Activated CD4-positive, alpha-beta T cell treated with anti-CD3 and anti-CD28 coated beads, Interleukin-2, amount 50 U/mL, for 1 hour (primary cell): Measurements from ENCODE around the gene GALNT5.
"Not testable (repeated sequence)": the region's sequence is repeated elsewhere in the genome, so short reads cannot be mapped to it uniquely, and the experiment has no call there.

Experiments
- DNase-seq: peaks from one replicate; pipeline ENCODE4 v3.0.0-alpha.2; 2020

GALNT5 gene

DNA sequence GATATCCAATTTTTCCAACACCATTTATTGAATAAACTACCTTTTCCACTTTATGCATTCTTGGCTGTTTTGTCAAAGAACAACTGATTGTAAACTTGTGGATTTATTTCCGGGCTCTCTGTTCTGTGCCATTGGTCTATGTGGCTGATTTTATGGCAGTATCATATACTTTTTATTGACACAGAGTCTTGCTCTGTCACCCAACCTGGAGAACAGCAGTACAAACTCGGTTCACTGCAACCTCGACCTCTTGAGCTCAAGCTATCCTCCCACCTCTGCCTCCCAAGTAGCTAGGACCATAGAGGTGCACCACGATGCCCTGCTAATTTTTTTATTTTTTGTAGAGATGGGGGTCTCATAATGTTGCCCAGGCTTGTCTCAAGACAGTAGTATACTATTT lies 6.7 kb upstream of the GALNT5 start:
- no peak for DNase-seq

DNA sequence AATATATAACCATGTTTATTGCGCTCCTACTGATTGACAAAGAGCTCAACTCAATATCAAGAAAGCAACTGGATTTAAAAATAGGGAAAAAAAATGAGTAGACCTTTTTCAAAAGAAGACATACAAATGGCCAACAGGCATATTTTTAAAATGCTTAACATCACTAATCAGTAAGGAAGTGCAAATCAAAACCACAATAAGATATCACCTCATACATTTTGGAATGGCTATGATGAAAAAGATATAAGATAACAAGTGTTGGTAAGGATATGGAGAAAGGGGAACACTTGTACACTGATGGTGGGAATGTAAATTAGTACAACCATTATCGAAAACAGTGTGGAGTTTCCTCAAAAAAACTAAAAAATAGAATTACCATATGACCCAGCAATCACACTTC lies 5.6 kb upstream of the GALNT5 start:
- no peak for DNase-seq

DNA sequence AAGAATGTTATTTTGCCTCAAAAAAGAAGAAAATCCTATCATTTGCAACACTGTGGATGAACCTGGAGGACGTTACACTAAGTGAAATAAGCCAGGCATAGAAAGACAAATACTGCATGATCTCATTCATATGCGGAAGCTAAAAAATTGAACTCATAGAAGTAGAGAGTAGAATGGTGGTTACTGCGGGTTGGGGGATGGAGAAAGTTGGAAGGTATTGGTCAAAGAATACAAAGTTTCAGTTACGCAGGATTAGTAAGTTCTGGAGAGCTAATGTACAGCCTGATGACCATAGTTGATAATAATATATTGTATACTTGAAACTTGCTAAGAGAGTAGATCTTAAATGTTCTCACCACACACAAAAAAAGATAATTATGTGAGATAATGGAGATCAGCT lies 5.0 kb upstream of the GALNT5 start:
- DNase-seq: no peak

DNA sequence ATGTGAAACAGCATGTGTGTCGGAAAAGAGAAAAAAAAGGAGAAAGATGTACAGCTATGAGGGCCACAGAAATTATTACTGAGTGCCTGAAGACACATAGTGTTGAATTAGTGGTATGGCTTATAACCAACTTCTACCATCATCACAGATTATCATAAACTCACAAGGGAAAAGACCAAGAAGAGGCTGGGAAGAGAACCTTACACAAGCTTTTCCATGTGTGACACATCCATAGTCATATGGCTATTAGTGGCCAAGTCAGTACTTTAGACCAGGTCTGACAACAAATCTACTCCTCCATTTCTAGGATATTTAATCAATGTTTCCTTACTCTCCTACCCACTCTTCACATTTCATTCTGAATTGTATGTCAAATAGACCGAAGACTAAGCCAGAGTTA lies 3.5 kb upstream of the GALNT5 start:
- no peak for DNase-seq

DNA sequence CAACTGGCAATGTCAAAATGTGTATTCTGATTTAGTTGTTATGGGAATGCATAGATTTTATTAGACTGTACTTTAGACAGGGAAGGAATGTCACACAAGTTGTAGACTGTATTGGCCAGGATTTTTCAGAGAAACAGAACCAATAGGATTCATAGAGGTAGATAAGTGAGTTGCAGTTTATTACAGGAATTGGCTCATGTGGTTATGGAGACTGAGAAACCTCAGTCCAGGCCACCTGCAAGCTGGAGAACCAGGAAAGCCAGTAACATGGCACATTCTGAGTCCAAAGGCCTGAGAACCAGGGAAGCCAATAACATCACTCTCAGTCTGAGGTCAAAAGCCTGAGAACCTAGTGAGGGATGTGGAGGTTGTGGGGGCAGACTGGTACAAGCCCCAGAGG lies 1.8 kb upstream of the GALNT5 start:
- no peak for DNase-seq

DNA sequence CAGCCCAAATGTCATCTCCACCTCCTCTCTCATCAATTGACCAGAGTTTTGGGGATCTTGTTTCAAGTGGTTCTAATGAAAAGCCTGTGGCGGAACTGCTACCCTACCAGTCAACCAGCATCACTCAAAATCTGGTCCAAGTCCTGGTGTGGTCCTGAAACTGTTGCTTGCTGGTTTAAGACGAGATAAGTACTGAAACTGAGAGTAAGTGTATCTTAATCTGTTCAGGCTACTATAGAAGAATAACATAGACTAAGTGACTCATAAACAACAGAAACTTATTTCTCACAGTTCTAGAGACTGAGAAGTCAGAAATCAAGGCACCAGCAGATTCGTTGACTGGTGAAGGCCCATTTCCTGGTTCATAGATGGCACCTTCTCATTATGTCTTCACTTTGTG lies 879 bp upstream of the GALNT5 start:
- no peak for DNase-seq

DNA sequence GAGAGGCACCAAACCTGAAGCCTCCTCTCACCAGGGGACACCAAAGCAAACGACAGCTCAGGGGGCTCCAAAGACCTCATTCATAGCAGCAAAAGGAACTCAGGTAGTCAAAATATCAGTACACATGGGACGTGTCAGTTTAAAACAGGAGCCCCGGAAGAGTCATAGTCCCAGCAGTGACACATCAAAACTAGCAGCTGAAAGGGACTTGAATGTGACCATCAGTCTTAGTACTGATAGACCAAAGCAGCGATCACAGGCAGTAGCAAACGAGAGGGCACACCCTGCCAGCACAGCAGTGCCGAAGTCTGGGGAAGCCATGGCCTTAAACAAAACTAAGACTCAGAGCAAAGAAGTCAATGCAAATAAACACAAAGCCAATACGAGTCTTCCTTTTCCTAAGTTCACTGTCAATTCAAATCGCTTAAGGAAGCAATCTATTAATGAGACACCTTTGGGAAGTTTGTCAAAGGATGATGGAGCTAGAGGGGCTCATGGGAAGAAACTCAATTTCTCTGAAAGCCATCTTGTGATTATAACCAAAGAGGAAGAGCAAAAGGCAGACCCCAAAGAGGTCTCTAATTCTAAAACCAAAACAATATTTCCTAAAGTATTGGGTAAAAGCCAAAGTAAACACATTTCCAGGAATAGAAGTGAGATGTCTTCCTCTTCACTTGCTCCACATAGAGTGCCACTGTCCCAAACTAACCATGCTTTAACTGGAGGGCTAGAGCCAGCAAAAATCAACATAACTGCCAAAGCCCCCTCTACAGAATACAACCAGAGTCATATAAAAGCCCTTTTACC lies 1.2 kb downstream of the GALNT5 start:
- no peak for DNase-seq

DNA sequence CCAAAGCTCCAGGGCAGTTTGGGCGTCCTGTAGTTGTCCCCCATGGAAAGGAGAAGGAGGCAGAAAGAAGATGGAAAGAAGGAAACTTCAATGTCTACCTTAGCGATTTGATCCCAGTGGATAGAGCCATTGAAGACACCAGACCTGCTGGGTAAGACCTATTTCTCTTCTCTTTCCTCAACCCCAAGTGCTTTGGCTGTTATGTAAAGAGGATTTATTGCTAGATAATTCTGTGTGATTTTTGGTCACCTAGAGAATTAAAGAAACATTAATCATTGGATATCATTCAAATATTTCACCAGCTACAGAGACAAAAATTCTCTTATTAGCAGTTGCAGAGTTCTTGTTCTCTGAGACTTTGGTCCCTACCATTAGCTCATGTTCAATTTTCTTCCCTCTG lies 1.9 kb downstream of the GALNT5 start:
- no peak for DNase-seq

DNA sequence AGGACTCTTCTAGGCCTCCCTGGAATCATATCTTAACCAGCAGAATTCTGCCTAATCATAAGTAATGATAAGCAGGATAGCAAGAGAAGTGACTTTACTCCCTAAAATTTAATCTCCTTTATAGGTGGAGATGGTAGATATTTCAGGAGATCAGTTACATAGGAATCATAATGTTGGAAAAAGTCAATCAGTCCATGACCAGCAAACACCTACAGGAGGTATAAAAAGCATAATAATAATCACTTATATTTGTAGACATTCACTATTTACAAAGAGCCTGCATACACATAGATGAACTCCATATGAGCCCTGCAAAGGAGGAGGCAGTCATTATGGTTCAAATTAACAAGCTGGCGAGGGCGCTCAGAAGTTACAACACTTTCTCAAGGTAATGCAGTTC lies 2.5 kb downstream of the GALNT5 start:
- DNase-seq: no peak

DNA sequence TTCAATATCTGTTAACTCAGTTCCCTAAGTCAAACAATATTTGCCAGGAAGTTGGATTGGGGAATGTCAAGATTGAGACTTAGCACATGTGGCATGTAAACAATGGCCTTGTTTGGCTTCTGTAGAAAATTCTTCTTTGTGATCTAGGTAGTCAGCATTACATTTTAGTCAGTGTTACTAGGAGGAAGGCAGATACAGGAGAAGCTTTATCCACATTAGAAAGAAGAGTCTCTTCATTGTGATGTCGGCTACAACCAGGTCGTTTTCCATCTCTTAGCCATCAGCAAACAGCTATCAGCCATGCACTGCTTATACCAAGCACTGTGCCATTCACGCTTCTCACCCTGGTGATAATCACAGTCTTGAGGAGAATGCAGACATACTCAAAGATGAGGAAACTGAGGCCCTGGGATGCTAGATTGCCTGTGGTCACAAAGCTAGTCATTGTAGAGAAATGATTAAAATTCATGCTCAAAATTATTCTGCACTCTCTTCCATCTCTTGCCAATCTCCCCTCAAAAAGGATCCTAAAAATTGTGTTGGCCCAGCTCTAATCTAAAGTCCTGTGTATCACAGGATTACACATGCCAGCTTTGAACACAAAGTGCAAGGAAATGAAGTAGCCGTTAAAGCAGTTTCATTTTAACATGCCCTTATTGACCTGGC lies 3.2 kb downstream of the GALNT5 start:
- no peak for DNase-seq

DNA sequence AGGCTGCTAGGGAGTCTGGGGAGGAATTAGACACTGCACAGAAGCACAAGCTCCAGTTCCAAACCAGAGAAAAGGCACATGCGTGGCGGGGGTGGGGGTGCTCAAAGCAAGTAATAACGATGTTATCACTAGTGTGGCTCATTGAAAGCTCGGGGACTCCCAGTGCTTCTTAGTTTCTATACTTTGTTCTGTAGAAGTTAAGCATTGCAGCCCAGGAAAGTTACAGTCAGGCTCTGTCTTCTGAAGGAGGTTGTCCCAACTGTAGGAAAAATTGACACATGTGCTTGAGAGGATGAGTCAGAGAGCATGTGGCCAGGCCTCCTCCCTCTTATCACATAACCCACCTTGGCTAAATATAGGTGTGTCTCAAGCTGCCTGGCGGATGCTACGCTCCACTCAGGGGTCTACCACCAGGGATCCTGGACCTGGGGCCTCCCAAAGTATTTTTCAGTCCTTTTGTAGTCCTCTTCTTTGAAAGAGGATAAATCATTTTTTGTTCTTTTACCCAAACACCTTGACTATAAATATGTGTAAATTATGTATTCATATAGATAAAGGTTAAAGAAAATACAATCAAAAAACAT lies 3.8 kb downstream of the GALNT5 start:
- DNase-seq: no peak

DNA sequence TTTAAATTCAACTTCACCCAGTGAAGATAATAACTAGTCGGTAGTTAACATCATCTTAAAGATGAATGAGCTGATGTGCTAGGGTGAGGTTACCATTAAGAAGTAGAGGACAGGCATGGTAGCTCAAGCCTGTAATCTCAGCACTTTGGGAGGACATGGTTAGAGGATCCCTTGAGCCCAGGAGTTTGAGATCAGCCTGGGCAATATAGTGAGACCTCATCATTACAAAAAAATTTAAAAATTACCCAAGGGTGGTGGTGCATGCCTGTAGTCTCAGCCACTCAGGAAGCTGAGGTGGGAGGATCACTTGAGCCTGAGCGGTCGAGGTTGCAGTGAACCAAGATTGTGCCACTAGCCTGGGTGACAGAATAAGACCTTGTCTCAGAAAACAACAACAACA lies 4.7 kb downstream of the GALNT5 start:
- no peak for DNase-seq

DNA sequence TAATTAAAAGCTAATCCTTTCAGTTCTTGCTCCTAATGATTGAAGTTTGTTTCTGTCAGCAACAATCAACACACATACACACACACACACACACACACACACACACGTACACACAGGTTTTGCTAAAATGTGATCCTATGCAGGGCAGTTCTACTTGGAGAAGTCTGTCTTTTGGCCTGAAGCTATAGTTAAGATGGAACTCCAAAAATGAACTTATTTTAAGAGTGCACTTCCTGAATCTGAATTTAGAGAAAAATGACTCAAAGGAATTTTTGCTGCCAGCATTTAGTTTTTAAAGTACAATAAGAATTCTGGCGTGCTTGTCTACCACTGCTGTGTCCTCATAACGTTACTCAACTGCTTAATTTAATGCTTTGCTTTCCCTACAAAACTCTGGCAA lies 6.6 kb downstream of the GALNT5 start:
- DNase-seq: no peak

DNA sequence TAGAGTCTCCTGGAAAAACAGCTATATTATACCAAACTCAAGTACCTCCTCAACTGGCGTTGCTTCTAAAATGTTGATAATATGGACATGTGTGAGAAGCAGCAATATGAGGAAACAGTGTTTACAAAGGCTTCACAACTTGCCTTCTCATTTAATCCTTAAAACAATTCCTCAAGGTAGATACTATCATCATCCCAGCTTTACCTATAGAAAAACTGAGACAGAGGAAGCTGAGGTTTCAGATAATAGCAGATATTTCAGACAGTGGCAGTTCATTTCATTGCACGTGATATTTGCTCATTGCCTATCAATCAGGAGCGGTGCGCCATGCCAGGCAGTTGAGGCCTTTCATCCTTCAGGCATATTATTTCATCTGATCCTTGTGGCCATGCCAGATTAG lies 8.3 kb downstream of the GALNT5 start:
- DNase-seq: no peak

DNA sequence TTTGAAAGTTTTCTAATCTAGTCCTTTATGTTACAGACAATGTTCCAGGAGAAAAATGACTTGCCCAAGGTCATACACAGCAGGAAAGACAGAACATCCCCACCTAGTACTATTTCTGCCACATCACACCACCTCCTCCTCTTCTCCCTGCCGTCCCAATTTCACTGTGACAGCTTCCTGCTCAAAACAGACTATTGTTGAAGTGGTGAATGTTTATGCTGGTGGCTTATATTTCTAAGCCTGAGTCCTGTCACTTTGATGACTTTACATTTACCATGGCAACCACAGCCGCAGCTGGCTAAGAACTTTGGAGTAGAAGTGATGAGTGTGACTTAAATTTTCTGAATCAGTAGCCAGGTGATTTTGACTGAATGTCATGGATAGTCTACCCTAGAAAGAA lies 10.0 kb downstream of the GALNT5 start:
- DNase-seq: no peak

DNA sequence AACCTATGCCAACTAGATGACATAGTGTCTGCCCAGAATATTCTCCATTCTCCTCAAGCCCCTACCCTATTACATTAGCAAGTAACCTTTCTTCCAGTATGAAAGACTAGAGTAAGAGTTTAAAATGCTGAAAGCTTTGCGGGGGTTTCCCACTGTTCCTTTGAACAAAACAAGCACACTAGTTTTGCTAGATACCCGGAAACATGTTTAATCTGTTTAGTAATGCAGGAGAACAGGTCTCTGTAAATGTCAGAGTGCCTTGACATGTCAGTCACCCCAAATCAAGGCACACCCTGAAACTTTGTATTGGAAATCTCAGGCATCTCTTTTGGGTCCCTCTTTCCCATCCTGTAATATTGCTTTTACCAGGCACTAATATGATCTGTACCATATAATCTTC lies 11.6 kb downstream of the GALNT5 start:
- DNase-seq: no peak

DNA sequence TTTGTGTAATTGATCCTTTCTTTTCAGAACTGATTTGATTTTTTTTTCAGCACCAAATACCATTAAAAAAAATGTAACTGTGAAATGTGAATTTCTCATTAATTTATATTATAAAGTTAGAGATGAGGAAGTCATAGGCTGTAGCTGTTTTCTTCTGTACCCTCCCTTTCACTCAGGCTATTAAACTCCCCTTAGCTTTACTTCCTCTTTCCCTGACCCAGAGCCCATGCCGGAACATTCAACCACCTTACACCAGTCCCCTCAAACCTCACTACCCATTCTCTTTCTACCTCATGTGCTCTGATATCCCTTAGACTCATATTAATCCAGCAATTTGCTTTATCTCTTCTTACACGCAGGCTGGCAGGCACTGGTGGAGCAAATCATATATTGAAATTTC lies 12.4 kb downstream of the GALNT5 start:
- DNase-seq: no peak

DNA sequence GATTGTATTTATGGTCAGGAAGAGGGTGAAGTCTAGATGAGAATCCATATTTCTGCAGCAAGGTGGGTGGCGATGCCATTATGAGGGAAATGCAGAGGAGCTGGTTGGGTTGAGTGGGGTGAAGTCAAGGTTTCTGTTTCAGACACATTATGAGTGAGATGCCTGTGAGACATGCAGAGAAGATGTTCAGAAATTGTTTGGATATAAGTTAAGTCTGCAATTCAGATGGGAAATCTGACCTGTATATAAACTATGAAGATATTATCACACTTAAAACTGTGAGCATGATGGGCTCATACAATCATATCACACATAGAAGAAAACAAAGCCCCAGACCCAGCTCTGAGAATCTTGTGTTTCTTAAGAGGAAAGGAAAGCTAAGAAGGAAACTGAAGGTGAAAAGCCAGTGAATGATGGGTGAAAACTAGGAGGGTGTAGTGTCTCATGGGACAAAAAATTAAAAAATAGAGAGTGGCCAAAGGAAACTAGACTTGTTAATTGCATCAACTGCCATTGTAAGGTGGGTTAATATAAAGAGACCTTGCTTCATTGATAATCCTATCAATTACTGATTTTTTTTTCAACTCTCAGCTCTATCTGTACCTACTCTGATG lies 14.2 kb downstream of the GALNT5 start:
- no peak for DNase-seq

DNA sequence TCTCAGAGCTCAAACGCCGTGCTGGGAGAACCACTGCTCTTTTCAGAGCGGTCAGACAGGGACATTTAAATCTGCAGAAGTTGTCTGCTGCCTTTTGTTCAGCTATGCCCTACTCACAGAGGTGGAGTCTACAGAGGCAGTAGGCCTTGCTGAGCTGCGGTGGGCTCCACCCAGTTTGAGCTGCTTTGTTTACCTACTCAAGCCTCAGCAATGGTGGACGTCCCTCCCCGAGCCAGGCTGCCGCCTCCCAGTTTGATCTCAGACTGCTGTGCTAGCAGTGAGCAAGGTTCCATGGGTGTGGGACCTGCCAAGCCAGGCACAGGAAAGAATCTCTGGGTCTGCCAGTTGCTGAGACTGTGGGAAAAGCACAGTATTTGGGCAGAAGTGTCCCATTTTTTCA lies 21.8 kb downstream of the GALNT5 start:
- not testable (repeated sequence) for DNase-seq

DNA sequence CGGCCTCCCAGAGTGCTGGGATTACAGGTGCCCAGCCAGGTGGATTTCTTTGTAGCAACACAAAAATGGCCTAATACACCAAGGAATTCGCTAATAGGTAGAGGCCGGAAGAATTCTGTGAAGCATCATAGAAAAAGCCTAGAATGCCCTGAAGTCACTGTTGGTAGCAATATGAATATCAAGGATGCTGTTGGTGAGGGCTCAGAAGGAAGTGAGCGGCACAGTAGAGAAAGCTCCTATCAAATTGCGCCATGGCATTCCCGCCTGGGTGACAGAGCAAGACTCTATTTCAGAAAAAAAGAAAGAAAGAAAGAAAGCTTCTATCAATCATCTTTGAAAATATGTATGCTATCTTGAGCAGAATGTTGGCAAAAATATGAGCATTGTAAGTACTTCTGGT lies 23.8 kb downstream of the GALNT5 start:
- no peak for DNase-seq

DNA sequence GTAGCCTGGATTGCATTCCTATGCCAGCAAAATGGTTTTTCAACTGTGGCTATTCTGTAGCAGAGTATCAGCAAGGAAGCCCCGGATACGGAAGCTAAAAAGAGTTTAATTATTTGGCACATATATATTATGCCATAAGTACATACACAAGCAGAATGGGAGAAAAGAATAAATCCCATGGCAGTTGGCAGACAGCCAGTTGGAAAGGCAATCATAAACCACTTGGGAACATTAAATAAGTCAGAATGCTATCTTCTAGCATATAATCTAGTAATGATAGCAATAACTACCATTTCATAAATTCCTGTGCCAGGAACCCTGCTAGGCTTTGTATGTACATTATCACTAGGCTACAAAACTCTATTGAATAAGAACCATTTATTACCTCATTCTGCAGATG lies 26.0 kb downstream of the GALNT5 start:
- DNase-seq: no peak

DNA sequence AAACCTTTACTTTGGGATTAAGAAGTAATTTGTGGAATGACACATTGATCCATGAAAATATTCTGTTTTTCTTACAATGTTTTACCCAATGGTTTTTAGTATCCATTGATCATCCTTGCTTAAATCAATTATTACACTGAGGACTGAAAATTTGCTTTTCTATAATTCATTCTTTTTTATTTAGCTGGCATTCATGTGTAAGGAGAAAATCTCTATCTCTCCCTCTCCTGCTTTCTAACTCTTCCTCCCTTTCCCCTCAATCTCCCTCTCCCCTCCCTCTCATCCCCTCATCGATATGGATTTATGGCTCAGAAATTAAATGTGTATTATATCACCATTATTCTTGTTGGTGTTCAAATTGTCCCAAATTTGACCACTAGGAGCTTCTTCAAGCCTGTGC lies 29.7 kb downstream of the GALNT5 start:
- no peak for DNase-seq

DNA sequence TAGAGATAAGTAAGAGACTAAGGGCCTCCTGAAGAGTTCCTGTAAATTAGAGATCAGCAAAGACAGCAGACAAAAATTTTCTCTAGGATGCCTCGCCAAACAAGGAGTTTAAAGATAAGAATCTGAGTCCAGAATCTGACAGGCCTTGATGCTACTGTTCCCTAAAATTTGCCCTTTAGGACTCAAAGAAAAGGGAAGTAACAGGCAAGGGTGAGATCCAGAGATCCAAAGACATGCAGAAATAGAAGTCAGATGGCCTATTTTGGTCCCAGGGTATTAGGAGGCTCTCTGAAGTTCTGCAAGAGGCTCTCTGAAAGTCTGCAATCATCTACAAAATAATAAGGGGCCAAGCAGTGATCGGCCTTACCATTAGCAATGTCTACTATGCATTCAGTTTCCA lies 33.0 kb downstream of the GALNT5 start:
- DNase-seq: no peak

DNA sequence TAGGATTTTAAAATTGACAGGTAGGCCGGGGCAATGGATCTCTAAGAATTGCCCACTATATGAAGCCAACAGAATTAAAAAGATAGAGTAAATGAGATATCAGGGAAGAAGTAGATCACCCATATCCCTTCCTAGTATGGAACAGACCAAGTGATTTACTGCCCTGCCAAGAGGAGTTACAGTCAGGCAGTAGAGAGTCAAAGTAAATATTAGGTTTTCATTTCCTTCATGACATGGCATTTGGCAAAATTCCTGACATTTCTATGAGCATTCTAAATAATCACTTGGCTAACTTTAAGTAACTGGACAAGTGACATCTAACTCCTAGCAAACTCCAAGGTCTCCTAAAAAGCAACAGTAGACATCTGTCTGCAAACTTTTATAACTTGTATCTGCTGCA lies 33.5 kb downstream of the GALNT5 start:
- DNase-seq: no peak
